A549 (cell line): ENCODE results near the gene MSH2. TPM values are rescaled to one million over a fixed set of nuclear protein-coding genes. Genes with fewer than 3 reads are reported as not detected.

ENCODE experiments used
- ATAC-seq, 2 experiments: fragments of 200-7000 bp in 1 of 2; fragments of >200 bp in 1 of 2; cut with Nextera tagmentation in 1 of 2; cut with Tn5 transposase in 1 of 2; 3 replicates each; pipeline versions ENCODE4 v1.8.0 to v1.9.1; 2018 to 2020; ENCODE audit warnings: mild to moderate bottlenecking in 1 of 2, moderate library complexity in 1 of 2
- CTCF ChIA-PET: fragments of 300-600 bp; sonication (Branson Sonifier 250); formaldehyde crosslinking; extraction: SDS; loops from one replicate; lab custom pipeline; 2021; ENCODE audit warnings: antibody characterized with exemption, inconsistent platforms; lab: Yijun Ruan, JAX
- POLR2A ChIA-PET: fragments of 350-600 bp; formaldehyde crosslinking; extraction: SDS; loops from one replicate; lab custom pipeline; 2021; ENCODE audit warnings: antibody characterized with exemption, inconsistent platforms; lab: Yijun Ruan, JAX
- DNase-seq, 2 experiments: peaks; one replicate each; pipeline versions ENCODE4 v3.0.0 to v3.0.0-alpha.2; 2011 to 2016; ENCODE audit warnings: low read depth in 1 of 2, low spot score in 1 of 2
- FAIRE-seq: peaks from 2 replicates; lab custom pipeline; 2011; peaks lifted over from hg19 to GRCh38; lab: Jason Lieb, UNC
- H3K27ac ChIP-seq, 2 experiments: fragments of >200 bp; sonication (Bioruptor Twin); formaldehyde crosslinking; 3 replicates each; pipeline ENCODE4 v1.5.1; 2016 to 2017
- H3K4me1 ChIP-seq: fragments of >200 bp; sonication (Bioruptor Twin); formaldehyde crosslinking; 3 replicates; pipeline ENCODE4 v1.6.1; 2016
- H3K4me2 ChIP-seq: fragments of >200 bp; sonication (Bioruptor Twin); formaldehyde crosslinking; 3 replicates; pipeline ENCODE4 v1.6.1; 2016
- H3K4me3 ChIP-seq: fragments of >200 bp; sonication (Bioruptor Twin); formaldehyde crosslinking; 3 replicates; pipeline ENCODE4 v1.5.1; 2016
- H3K9me3 ChIP-seq: fragments of >200 bp; sonication (Bioruptor Twin); formaldehyde crosslinking; 3 replicates; pipeline ENCODE4 v1.6.1; 2016
- ATOH8 ChIP-seq: fragments of 250-450 bp; sonication (Bioruptor Pico); IDR thresholded peaks from 2 replicates; pipeline ENCODE4 v1.5.0; 2020; ENCODE audit warnings: low read depth, mild to moderate bottlenecking, moderate library complexity
- CBX2 ChIP-seq: fragments of 200-600 bp; sonication (generic); IDR thresholded peaks from 2 replicates; pipeline ENCODE4 v1.6.1; 2016; ENCODE audit warnings: low read depth, mild to moderate bottlenecking, borderline replicate concordance
- CTCF ChIP-seq: fragments of >200 bp; sonication (Bioruptor Twin); formaldehyde crosslinking; IDR thresholded peaks from 3 replicates; pipeline ENCODE4 v1.5.1; 2016
- E2F6 ChIP-seq: IDR thresholded peaks from 2 replicates; pipeline ENCODE4 v1.6.1; 2012; ENCODE audit warnings: low read depth, borderline replicate concordance
- ESRRA ChIP-seq: fragments of 150-350 bp; IDR thresholded peaks from 2 replicates; pipeline ENCODE4 v1.6.1; 2014; ENCODE audit warnings: mild to moderate bottlenecking, low read length, borderline replicate concordance
- FOSB ChIP-seq: fragments of 250-450 bp; sonication (Bioruptor Pico); IDR thresholded peaks from 2 replicates; pipeline ENCODE4 v1.5.0; 2020; ENCODE audit warnings: mild to moderate bottlenecking, moderate library complexity
- HOXB13 ChIP-seq: fragments of 250-450 bp; sonication (Bioruptor Pico); IDR thresholded peaks from 2 replicates; pipeline ENCODE4 v1.5.0; 2020; ENCODE audit warnings: low read depth, mild to moderate bottlenecking, moderate library complexity
- HOXB5 ChIP-seq: fragments of 250-450 bp; sonication (Bioruptor Pico); IDR thresholded peaks from 2 replicates; pipeline ENCODE4 v1.5.0; 2020; ENCODE audit warnings: mild to moderate bottlenecking, moderate library complexity
- KDM1A ChIP-seq: fragments of 200-600 bp; sonication (generic); IDR thresholded peaks from 2 replicates; pipeline ENCODE4 v1.6.1; 2016; ENCODE audit warnings: low read depth, mild to moderate bottlenecking
- MYC ChIP-seq: IDR thresholded peaks from 2 replicates; pipeline ENCODE4 v1.6.1; 2012; ENCODE audit warnings: mild to moderate bottlenecking, inconsistent platforms, low read length, improper control_type of control experiment, borderline replicate concordance
- NFE2L2 ChIP-seq: fragments of 150-350 bp; conservative IDR thresholded peaks from 2 replicates; pipeline ENCODE4 v1.6.1; 2014; ENCODE audit warnings: low read length
- PHF8 ChIP-seq: fragments of 200-600 bp; sonication (generic); IDR thresholded peaks from 2 replicates; pipeline ENCODE4 v1.6.1; 2016; ENCODE audit warnings: low read depth, mild to moderate bottlenecking, antibody characterized with exemption, moderate library complexity, borderline replicate concordance
- POLR2AphosphoS2 ChIP-seq: conservative IDR thresholded peaks from 2 replicates; pipeline ENCODE4 v1.6.1; 2012; ENCODE audit warnings: low read length, improper control_type of control experiment, inconsistent platforms
- RARB ChIP-seq: fragments of 250-450 bp; sonication (Bioruptor Pico); IDR thresholded peaks from 2 replicates; pipeline ENCODE4 v1.8.0; 2021; ENCODE audit warnings: mild to moderate bottlenecking, moderate library complexity
- SREBF2 ChIP-seq: fragments of 450-650 bp; IDR thresholded peaks from 2 replicates; pipeline ENCODE4 v1.6.1; 2014; ENCODE audit warnings: mild to moderate bottlenecking, moderate library complexity
- TP53 ChIP-seq: fragments of 250-450 bp; sonication (Bioruptor Pico); IDR thresholded peaks from 2 replicates; pipeline ENCODE4 v1.5.0; 2021; ENCODE audit warnings: mild to moderate bottlenecking, moderate library complexity
- WGBS: methylation state at CpG from one replicate; pipeline ENCODE4 v1.1.6; 2017; ENCODE audit errors: missing lambda C conversion rate; 5-methylcytosine and 5-hydroxymethylcytosine counted together
- polyA plus RNA-seq, 4 experiments: library from polyadenylated mRNA; depleted of rRNA in 3 of 4; stranded (reverse); fragments of >200 nt; fragmentation: RNase III in 1 of 4; extraction: RNeasy Plus Mini Kit Qiagen cat#74134 plus additional on column Dnase treatment in 1 of 4; gene quantifications; 2 replicates in 3 of 4; 3 replicates in 1 of 4; pipeline ENCODE4 v1.2.3, GENCODE V29; 2011 to 2017
- TF ChIP-seq, protein P1 (sequence below): fragments of 150-350 bp; IDR thresholded peaks from 2 replicates; pipeline ENCODE4 v1.6.1; 2014; ENCODE audit warnings: low read depth, mild to moderate bottlenecking, low read length

The MSH2 gene
- polyA plus RNA-seq, 2 of the 4 experiments (the other 2 are of a cell fraction) = 52.8 to 59.0 TPM

GRCh38 chr2:47375307-47375706, 27.6 kb upstream of the MSH2 start (continued):
- no peak for TF ChIP-seq E2F6
- TF ChIP-seq, protein P1, sequence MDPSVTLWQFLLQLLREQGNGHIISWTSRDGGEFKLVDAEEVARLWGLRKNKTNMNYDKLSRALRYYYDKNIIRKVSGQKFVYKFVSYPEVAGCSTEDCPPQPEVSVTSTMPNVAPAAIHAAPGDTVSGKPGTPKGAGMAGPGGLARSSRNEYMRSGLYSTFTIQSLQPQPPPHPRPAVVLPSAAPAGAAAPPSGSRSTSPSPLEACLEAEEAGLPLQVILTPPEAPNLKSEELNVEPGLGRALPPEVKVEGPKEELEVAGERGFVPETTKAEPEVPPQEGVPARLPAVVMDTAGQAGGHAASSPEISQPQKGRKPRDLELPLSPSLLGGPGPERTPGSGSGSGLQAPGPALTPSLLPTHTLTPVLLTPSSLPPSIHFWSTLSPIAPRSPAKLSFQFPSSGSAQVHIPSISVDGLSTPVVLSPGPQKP = no peak

GRCh38 chr2:47379384-47379783, 23.6 kb upstream of the MSH2 start:
- Histone ChIP-seq H3K9me3 (no peaks in the 10 kb centered on the region), H3K4me1 (no peaks in the 10 kb centered on the region)
- ATAC-seq (no peak), DNase-seq (no peak), FAIRE-seq (no peak)
- ChIA-PET POLR2A (no interaction called here), CTCF (interaction anchor here (4.0 kb wide), 1 partner anchor 8 kb away, joined by 30 read pairs; no protein-coding TSS in a partner anchor)
- no peak for TF ChIP-seq MYC
- TF ChIP-seq RARB = no peak
- no peak for TF ChIP-seq HOXB13 (CRISPR knock-in tag)
- no peak for TF ChIP-seq CBX2
- TF ChIP-seq, all 56 proteins: peak for 0
- no peak overlapping the region for H3K4me2 ChIP-seq
- WGBS = 73% methylated on average over 3 of the region's 3 CpGs
- H3K4me3 ChIP-seq = no peak overlapping the region
- H3K27ac ChIP-seq = no peak overlapping the region

- no peak for ATAC-seq
- CTCF ChIA-PET = interaction anchor here (1.2 to 1.8 kb wide), 2 partner anchors 9 to 46 kb away, joined by 5 to 6 read pairs; no protein-coding TSS in a partner anchor
- no peak for FAIRE-seq
- Histone ChIP-seq H3K4me2 (no peak overlapping the region), H3K4me1 (no peaks in the 10 kb centered on the region), H3K4me3 (no peak overlapping the region), H3K9me3 (no peaks in the 10 kb centered on the region), H3K27ac (no peak overlapping the region)
- no peak for DNase-seq
- TF ChIP-seq NFE2L2 (no peak), HOXB5 (CRISPR knock-in tag) (no peak), ATOH8 (CRISPR knock-in tag) (no peak), PHF8 (no peak), KDM1A (no peak), POLR2AphosphoS2 (no peak), MYC (no peak), CBX2 (no peak), TP53 (CRISPR knock-in tag) (no peak), ESRRA (no peak), FOSB (CRISPR knock-in tag) (no peak), CTCF (no peak), SREBF2 (no peak)
- TF ChIP-seq, protein P1 = no peak
- 79% methylated on average over 1 of the region's 1 CpG for WGBS
- POLR2A ChIA-PET = no interaction called here
Measured at GRCh38 chr2:47381408-47381807, 21.5 kb upstream of the MSH2 start.
